ENCODE results near the gene NEUROG2.
"Not testable (repeated sequence)": the region's sequence is repeated elsewhere in the genome, so short reads cannot be mapped to it uniquely, and the experiment has no call there.

The NEUROG2 gene

DNA sequence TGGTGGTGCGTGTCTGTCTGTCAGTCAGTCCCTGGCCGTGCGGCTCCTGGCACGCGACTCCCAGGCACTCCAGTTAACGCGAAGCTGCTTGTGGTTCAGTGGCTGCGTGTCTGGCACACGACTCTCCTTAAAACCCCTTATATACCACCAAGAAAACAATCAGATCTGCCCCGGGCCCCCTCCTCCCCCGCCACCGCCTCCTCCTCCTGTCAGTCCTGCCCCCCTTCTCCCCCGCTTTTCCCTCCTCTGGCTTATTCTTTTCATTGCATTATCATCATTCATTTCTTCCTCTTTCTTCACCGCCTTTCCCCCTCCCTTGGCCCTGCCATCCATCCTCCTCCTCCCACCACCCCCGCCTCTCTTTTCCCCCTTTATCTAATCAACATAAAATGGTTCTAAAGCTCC lies at the start of gene NEUROG2:
Gene NEUROG2 (minus strand): TSS at position 115 of the 405 bp plus-strand sequence. CDS start 705 bp downstream, outside the sequence.
- no peak for DNase-seq (ENCODE audit: low read depth, low spot score)

DNA sequence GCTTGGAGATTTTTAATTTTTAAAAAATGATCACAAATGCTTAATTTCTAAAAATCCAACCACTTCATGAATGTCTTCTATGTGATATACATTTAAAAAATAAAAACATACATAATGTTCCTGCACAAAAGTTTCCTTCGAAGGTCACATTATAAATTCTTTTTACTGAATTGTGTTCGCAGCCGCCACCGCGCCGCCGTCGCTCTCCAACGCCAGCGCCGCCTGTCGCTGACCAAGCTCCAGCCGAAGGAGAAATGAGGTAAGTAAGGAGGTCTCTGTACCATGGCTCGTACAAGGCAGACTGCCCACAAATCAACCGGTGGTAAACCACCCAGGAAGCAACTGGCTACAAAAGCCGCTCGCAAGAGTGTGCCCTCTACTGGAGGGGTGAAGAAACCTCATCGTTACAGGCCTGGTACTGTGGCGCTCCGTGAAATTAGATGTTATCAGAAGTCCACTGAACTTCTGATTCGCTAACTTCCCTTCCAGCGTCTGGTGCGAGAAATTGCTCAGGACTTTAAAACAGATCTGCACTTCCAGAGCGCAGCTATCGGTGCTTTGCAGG lies 48.8 kb upstream of the NEUROG2 start:
- no peak for DNase-seq (ENCODE audit: low read depth, low spot score)

DNA sequence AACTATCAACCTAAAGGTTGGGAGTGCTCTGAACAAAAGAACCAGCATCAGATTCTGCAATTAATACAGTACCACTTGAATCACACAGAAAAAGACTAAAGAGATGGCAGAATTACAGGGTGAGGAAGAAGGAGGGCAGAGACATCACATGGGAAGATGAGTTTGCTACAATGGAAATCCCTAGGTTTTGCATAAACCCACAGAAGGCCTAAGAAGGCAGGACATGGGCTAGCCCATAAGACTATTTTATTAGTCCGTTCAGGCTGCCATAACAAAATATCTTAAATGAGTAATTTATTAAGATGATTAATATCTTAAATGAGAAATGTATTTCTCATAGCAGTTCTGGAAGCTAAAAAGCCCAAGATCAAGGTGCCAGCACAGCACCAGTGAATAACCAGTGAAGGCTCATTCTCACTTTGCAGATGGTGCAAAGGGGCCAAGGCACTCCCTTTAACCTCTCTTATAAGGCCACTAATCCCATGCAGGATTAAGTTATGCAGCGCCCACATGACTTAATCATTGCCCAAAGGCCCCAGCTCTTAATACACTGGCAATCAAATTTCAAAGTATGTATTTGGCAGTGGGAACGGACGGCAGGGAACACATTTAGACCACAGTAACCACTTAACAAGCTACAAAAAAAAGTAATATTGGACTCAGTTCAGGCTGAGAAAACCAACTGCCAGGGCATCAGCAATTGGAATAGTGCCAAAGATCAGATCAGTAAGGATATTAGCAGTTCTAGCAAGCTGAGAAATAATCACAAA lies 47.6 kb upstream of the NEUROG2 start:
- DNase-seq (ENCODE audit: low read depth, low spot score): no peak

DNA sequence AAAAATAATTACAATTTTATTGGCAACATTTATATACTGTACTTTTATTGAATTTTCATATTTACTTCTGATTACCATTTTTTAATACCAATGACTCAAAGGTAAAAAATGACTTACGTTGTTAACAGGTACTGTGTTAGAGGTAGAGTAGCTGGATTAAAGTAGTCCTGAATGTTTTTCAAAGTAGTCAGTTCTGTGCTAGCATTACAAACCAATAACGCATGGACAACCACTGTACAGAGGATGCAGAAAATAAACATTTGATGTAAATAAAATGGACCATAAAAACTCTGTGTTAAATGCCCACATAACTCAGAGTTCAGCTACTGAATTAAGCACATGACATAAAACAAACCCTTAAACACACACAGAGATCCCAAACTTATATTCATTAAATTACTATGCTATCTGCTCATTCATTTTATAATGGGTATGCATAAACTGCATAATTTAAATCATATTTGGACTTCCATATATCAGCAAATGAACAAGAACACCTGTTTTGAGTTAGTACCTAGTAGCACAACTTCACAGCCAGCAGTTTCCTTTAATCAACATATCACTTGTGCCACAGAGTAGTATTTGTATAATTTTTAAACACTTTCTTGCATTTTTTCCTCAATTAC lies 46.4 kb upstream of the NEUROG2 start:
- no peak for DNase-seq (ENCODE audit: low read depth, low spot score)

DNA sequence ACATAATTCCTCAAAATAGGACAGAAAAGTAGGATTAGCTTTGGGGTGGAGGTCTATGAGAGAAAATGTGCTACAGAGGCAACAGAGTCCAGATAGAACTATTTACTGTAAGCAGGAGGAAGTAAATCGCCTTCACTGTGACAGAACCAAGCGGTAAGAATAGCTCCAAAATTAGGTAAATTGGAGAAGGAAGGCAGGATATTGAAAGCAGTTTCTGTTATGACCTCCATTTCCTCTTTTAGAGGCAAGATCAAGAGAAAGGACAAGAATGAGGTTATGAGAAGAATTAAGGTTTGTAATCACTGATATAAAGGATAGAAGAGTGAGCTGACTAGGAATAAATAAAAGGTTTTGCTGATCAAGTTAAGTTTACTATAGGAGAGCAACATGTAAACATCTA lies 44.1 kb upstream of the NEUROG2 start:
- no peak for DNase-seq (ENCODE audit: low read depth, low spot score)

DNA sequence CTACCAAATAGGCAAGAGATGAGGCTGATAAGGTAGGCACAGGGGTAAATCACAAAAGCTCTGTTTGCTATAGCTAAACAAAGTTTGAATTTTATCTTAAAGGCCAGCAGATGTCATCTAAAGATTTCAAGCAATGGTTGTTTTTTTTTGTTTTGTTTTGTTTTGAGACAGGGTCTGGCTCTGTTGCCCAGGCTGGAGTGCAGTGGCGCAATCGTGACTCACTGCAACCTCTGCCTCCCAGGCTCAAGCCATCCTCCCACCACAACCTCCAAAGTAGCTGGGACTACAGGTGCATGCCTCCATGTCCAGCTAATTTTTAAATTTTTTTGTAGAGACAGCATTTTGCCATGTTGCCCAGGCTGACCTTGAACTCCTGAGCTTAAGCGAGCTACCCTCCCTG lies 43.1 kb upstream of the NEUROG2 start:
- no peak for DNase-seq (ENCODE audit: low read depth, low spot score)

DNA sequence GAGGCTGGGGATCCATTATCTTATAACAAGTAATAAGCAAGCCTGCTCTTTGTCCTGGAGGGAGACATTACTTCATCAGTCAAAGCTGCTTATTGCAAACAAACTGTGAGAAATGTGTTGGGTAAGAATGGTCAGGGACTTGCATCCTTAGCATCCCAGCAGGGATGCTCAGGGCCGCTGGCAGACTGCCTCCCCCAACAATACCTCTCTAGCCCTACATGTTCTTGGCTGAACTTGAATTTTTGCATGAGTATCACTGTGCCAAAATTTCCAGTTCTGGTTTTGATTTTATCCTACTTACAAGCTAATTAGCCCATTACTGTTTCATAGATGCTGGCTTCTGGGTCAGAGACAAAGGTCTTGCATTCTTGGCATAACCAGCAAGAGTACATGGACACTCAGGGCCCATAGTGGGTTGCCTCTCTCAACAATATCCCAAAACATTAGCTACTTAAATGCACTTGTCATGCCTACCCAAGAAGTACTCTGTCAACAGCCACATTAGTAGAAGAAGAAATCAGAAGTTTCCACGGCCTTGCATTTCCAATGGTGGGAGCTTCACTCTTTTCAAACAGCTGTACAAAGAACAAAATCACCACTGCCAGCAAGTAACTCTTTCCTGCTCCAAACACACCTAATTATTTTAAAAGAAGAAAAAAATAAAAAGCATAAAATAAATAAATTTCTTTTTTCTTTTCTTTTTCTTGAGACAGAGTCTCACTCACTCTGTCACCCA lies 41.9 kb upstream of the NEUROG2 start:
- DNase-seq (ENCODE audit: low read depth, low spot score): no peak

DNA sequence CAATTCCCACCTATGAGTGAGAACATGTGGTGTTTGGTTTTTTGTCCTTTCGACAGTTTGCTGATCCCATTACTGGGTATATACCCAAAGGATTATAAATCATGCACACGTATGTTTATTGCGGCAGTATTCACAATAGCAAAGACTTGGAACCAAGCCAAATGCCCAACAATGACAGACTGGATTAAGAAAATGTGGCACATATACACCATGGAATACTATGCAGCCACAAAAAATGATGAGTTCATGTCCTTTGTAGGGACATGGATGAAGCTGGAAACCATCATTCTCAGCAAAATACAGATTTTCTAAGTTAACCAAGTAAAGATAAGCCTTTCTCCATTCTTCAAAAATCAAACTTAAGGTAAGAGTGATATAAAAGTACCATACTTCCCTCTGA lies 38.3 kb upstream of the NEUROG2 start:
- DNase-seq (ENCODE audit: low read depth, low spot score): not testable (repeated sequence)

DNA sequence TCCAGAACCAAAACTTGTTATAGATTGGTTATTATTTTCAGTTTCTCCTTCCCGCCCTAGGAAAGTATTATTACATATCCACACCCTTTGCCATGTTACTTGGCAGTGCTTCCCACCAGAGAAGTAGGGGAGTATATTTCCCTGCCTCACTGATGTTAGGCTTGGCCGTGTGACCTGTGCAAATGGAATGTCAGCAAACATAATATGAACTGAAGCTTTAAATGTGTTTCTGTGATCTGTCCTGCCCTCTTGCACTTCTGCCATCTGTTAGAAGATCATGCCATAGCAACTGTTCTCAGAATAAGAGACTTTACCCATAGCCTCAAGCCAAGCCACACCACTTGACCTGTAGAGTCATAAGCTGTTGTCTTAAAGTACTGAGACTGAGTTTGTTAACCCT lies 36.7 kb upstream of the NEUROG2 start:
- no peak for DNase-seq (ENCODE audit: low read depth, low spot score)

DNA sequence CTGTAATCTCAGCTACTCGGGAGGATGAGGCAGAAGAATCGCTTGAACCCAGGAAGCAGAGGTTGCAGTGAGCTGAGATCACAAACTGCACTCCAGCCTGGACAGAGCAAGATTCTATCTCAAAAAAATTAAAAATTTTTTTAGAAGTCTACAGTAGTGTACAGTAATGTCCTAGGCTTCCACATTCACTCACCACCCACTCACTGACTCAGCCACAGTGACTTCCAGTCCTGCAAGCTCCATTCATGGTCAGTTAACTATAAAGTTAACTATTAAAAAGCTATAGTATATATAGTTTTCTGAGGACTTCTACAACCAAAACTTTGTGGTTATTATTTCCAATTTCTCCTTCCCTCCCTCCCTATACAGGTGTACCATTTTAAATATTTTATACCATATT lies 34.7 kb upstream of the NEUROG2 start:
- no peak for DNase-seq (ENCODE audit: low read depth, low spot score)

DNA sequence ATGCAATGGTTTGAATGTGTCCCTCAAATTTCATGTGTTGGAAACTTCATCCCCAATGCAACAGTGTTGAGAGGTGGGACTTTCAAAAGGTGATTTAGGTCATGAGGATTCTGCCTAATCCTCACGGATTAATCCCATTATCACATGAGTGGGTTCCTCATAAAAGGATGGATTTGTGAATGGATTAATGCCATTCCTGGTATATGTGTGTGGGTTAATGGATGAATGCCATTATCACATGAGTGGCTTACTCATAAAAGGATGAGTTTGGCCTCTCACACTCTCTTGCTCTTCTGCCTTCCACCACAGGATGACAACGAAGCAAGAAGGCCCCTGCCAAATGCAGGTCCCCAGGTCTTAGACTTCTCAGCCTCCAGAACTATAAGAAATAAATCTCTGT lies 30.5 kb upstream of the NEUROG2 start:
- DNase-seq (ENCODE audit: low read depth, low spot score): no peak

DNA sequence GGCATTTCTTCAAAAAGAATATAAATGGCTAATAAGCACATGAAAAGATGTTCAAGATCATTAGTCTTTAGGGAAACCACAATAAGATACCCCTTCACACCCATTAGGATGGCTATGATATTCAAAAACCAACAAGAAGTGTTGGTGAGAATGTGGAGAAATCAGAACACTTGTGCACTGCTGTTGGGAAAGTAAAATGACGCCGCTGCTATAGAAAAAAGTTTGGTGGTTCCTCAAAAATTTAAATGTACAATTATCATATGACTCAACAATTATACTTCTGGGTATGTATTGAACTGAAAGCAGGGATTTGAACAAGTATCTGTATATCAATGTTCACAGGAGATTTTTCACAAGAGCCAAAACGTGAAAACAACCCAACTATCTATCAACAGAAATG lies 29.4 kb upstream of the NEUROG2 start:
- DNase-seq (ENCODE audit: low read depth, low spot score): no peak

DNA sequence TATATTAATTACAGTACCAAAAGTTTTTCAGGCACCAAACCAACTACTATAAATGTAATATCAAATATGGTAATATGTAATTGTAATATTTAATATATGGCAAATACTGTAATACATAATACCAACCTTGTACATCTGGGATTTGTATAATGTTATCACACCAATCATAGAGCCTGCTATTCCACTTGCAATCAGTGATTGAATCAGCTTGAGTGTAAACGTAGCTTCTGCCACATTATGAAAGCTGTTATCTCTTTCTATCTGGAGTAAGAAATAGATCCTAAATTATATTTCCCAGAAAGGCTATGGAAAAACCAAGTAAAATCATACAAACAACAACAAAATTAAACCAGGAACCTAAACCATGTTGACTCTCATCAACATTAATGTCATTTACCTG lies 24.7 kb upstream of the NEUROG2 start:
- DNase-seq (ENCODE audit: low read depth, low spot score): no peak

DNA sequence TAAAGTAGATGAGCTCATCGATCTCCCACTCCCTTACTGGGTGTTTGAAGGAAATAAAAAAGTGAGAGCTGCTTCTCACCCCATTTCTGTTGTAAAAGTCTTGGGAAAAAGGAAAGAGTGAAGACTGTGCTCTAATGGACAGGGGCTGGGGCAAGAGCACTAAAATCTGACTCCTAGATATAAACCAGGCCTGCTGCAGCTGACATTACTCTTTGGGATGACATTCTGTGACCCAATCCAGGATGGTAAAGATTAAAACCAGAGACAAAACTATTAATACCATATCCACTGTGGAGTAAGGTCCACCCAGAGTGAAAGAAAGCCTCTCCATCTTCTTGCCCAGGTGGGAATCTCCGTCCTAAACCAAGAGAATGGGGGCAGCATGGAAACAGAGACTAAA lies 20.1 kb upstream of the NEUROG2 start:
- DNase-seq (ENCODE audit: low read depth, low spot score): no peak

DNA sequence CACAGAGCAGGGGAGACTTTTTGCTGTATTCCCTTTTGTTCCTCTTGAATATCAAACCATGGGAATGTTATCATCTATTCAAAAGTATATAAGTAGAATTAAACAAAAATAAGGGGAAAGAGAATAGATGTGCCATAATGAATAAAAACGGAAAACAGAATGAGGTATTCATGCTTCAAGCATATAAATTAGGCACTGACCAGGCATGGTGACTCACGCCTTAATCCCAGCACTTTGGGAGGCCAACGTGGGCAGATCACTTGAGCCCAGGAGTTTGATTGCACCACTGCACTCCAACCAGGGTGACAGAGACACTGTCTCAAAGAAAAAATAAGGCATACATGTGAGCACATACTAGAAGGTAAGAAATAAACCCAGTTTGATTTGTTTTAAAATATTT lies 16.3 kb upstream of the NEUROG2 start:
- DNase-seq (ENCODE audit: low read depth, low spot score): no peak

DNA sequence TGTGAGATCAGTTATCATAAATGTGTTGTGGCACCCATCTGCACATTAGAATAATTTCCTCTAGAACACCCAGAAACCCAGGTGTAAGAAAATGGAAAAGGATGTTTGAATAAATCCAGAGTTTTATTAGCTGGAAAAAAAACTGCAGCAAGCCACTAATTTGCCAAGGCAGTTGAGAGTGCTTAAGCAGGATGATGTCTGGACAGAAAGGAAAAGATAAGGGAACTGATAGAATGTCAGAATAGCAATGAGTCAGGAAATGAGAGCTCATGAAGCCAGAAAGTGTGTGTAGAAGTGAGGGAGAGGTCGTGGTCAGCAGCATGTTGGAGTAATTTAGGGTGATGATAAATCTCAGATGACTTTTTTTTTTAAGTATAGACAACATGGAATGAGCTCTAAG lies 15.2 kb upstream of the NEUROG2 start:
- DNase-seq (ENCODE audit: low read depth, low spot score): no peak

DNA sequence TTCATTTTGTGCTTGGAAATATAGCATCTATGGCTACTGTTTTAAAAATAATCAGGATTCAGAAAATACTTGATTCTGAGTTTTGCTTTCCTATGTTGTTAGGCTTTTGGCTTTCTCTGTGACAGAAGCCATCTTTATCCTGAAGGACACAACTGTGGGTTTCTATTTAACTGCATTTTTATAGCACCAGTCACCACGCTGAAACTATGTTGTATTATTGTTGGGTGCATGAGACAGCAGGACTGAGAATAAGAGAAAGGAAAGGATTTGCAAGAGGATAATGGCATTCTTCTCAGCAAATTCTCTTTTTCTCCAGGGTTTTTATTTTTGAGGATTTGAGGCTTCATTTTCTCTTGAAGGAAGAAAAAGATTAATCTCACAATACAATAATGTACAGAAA lies 10.1 kb upstream of the NEUROG2 start:
- no peak for DNase-seq (ENCODE audit: low read depth, low spot score)

DNA sequence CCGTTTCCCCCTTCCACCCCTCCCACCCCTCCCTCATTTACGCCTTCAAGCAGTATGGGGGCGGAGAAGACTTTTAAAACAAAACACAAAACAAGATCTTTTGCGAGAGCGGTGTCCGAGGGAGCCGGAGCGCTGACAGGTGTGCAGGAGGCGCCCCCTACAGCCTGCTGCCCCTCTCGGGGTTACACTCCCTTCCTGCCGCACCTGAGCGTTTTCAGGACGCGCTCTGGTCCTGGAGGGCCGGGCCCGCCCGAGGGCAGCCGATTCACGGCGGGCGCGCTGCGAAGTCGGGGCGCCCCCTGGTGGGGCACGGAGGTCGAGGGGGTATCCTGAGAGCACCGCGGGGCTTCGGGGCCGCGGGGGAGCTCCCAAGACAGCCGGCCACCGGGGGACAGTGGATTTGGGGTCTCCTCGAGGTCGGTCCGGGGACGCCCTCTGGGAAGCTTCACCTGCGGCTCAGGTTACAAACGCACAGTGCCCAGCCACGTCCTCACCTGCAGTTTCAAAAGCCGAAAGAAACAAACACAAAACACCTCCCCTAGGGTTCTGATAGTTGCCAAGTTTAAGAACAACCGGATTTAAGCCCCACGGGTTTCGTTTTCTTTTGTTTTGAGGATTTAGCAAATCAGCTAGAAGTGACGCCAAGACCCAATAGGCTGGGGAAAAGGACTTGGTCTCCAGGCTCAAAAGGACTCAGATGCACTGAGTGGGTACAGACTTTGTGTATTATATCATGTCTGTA lies 8.0 kb upstream of the NEUROG2 start:
- DNase-seq (ENCODE audit: low read depth, low spot score): no peak

DNA sequence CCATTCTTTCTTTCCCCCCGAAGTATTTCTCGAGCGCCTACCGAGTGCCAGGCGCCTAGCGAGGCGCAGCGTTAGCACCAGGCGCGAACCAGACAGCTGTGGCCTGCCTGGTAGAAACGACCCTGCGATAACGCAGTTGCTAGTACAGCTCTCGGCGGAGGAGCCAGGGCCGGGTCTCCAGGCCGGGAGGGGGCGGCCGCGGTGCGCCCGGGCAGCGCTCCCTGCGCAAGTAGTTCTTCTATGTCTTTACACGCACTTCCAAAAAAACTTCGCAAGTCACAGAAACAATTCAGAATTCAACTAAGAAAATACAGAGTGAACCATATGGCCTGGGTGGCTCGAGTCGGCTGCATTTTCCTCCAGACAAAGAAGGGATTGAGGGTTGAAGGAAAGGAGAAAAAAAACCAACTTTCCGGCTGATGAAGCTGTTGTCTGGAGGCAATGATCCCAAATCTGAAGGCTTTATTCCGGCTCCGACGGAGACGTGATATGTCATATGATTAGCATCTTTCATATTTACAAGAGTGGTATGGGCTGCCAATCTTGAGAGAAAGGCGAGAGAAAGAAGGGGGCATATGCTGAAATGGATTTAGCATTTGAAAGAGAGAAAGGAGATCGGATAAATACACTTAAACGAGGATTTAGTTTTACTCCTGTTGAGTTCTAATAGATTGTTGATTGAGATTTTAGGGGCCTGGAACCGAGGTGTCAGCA lies 7.2 kb upstream of the NEUROG2 start:
- DNase-seq (ENCODE audit: low read depth, low spot score): no peak

DNA sequence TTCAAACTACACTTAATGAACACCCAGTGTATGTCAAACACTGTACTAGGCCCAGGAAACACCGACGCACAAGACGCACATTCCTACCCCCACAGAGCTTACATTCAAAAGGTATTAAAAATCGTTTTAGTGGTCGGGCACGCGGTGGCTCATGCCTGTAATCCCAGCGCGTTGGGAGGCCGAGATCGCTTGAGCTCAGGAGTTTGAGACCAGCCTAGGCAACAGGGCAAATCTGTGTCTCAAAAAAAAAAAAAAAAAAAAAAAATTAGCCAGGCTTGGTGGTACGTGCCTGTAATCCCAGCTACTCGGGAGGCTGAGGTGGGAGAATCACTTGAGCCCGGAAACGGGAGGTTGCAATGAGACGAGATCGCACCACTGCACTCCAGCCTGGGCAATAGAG lies 6.5 kb upstream of the NEUROG2 start:
- not testable (repeated sequence) for DNase-seq (ENCODE audit: low read depth, low spot score)
